Esophagus (tissue), 2 donors: Measurements from ENCODE around the gene LMOD3. TPM values are rescaled to one million over a fixed set of nuclear protein-coding genes. Genes with fewer than 3 reads are reported as not detected.
A peak's percentile ranks its signal among the peaks of the same experiment; 100 is the strongest.

ENCODE experiments used
- H3K27ac ChIP-seq, 2 donors: one replicate each; pipeline ENCODE4 v1.5.1; 2013; ENCODE audit warnings: low read depth in 2 of 2, mild to moderate bottlenecking in 2 of 2, inconsistent platforms in 1 of 2, low read length in 1 of 2, moderate library complexity in 1 of 2
- H3K27me3 ChIP-seq, 2 donors: one replicate each; pipeline ENCODE4 v1.6.1; 2013; ENCODE audit warnings: low read length in 2 of 2, control low read depth in 1 of 2, mild to moderate bottlenecking in 1 of 2; ENCODE audit not compliant: insufficient read depth in 2 of 2, control insufficient read depth in 1 of 2
- H3K36me3 ChIP-seq, 2 donors: one replicate each; pipeline ENCODE4 v1.6.1; 2013; ENCODE audit warnings: low read length in 1 of 2; ENCODE audit not compliant: control insufficient read depth in 2 of 2, insufficient read depth in 2 of 2
- H3K4me1 ChIP-seq, 2 donors: one replicate each; pipeline ENCODE4 v1.6.1; 2013; ENCODE audit warnings: low read length in 1 of 2; ENCODE audit not compliant: control insufficient read depth in 2 of 2, insufficient read depth in 2 of 2
- H3K4me3 ChIP-seq, 2 donors: one replicate each; pipeline ENCODE4 v1.5.1; 2013; ENCODE audit warnings: low read length in 2 of 2, mild to moderate bottlenecking in 2 of 2, low read depth in 1 of 2, moderate library complexity in 1 of 2
- H3K9me3 ChIP-seq, 2 donors: one replicate each; pipeline ENCODE4 v1.6.1; 2013; ENCODE audit warnings: mild to moderate bottlenecking in 2 of 2, low read depth in 1 of 2, low read length in 1 of 2, moderate library complexity in 1 of 2; ENCODE audit not compliant: control insufficient read depth in 2 of 2, insufficient read depth in 1 of 2
- WGBS, 2 donors: extraction: QIAGEN DNeasy Blood & Tissue Kit; methylation state at CpG; one replicate each; pipeline ENCODE4 v1.1.7; 2013; 5-methylcytosine and 5-hydroxymethylcytosine counted together
- polyA plus RNA-seq, 2 donors: library from polyadenylated mRNA; stranded (reverse); fragments of 200-250 nt; gene quantifications; one replicate each; pipeline ENCODE4 v1.2.3, GENCODE V29; 2013
- donor health status: healthy with polysubstance abuse.
- donor health status: Bipolar disorder and iron deficiency.

Gene LMOD3
- polyA plus RNA-seq: under 1 TPM; 0.06 to 0.19 TPM

DNA sequence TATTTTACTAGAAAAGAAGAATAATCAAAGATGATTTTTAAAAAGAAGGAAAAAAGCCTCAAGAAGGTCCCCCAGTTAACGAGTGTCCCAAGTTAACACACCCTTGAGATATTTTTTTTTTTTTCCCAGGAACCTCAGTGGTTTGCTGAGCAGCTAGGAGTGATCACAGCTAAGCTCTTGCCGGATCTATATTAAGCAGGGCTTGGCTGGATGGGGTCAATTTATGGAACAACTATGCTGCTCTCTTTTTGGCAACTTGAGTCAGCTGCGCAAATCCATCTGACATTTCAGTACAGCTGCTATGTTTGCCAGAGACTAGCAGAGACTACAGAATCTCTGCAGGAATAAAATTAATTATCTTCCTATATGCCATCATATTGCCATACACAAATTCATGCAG, at the start of gene LMOD3:
Gene LMOD3, minus strand, starts transcription at position 193 of the 400 bp plus-strand sequence. CDS start 209 bp downstream, outside the sequence.
- no peaks in the 10 kb centered on the region for H3K9me3 ChIP-seq
- no peaks in the 10 kb centered on the region for H3K4me1 ChIP-seq
- peak within 1 kb of the TSS; percentile 10 to 14 for H3K27ac ChIP-seq
- H3K27me3 ChIP-seq: no peaks in the 10 kb centered on the region
- H3K36me3 ChIP-seq: no peaks in the 10 kb centered on the region
- WGBS, 2 donors: 67 to 71% methylated on average over 3 of the region's 3 CpGs
- no peak within 1 kb of the TSS for H3K4me3 ChIP-seq

DNA sequence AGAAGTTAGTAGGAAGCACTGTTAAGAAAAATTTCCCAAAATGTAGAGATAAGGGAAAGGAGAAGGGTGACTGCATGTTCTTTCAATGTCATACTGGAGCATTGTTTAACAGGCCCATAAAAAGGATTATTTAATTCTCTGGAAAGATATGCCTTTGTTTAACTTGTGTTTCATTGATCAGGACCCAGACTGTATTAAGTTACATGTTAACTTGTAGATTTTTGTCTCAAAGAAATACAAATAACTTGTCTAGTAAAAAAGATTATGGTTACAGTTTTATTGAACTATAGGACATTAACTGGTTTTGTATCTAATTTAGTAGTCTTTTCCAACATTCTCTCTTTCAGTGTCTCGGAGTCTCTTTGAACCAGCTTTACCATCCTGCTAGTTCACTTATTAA, 49.7 kb upstream of the LMOD3 start:
- 81 to 96% methylated on average over 1 of the region's 1 CpG for WGBS, 2 donors

DNA sequence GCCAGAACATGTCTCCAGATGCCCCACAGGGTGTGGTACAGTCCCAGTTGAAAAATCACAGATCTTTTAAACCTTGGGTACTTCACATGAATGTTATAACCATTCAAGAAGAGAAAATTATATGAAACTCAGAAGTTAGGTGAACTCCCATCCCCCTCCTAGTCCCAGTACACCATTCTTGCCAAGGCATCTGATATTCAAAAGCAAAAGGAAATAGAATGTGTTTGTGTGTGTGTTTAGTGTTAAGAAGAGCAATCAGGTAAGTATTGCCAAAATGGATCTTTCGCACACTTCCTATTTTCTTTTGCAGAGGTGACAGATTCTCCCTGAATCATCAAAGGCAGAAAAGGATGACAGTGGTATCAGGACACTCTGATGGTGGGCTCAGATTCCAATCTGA, 44.1 kb upstream of the LMOD3 start:
- Histone ChIP-seq H3K36me3 (peaks cover 0 to 2% of the 10 kb centered on the region in 2 donors), H3K4me1 (no peaks in the 10 kb centered on the region), H3K27me3 (no peaks in the 10 kb centered on the region), H3K9me3 (no peaks in the 10 kb centered on the region), H3K4me3 (no peak overlapping the region), H3K27ac (no peak overlapping the region)
- 84 to 86% methylated on average over 1 of the region's 1 CpG for WGBS, 2 donors

More for the DNA sequence above, 49.7 kb upstream of the LMOD3 start:
- Histone ChIP-seq H3K4me1 (no peaks in the 10 kb centered on the region), H3K27me3 (no peaks in the 10 kb centered on the region), H3K4me3 (no peak overlapping the region), H3K9me3 (no peaks in the 10 kb centered on the region), H3K27ac (no peak overlapping the region), H3K36me3 (peaks cover 3 to 6% of the 10 kb centered on the region in 2 donors)

DNA sequence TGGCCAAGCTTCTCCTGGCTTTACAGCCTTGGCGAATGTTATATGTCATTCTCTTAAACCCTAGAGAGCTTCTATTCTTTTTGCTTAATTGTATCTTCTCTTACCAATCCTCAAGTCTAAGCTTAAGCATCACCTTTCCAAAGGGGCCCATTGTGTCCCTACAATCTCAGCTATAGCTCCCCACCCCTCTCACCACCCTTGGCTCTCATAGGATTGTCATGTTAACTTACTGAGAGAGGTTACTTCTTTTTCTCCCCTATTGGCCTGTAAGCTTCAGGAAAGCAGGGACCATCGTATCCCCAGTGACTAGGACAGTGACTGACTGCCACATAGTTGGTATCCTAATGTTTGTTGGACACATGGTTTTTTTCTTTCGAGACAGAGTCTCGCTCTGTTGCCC, 43.3 kb upstream of the LMOD3 start:
- Histone ChIP-seq H3K4me1 (no peaks in the 10 kb centered on the region), H3K36me3 (peaks cover 0 to 2% of the 10 kb centered on the region in 2 donors), H3K27me3 (no peaks in the 10 kb centered on the region), H3K27ac (no peak overlapping the region), H3K9me3 (no peaks in the 10 kb centered on the region), H3K4me3 (no peak overlapping the region)
- 96% methylated on average over 4 of the region's 4 CpGs for WGBS, 2 donors

DNA sequence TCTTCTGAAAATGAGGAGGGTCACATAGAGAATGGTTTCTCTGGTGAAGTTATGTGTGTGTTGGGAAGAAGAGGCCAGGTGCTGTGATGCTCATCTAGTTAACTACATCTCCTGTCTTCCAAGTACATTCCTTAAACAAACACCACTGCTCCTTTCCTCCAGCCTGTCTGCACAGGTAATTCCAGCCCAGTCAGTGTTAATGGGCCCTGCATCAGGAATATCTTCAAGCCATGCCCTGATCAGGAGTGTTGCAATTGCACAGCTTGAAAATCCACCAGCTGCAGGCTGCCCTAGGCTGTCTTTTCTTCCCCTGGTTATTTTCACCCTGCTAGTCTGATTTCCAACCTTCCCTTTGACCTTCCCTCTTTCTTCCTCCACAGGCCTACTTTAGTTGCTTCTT, 41.9 kb upstream of the LMOD3 start:
- Histone ChIP-seq H3K9me3 (no peaks in the 10 kb centered on the region), H3K4me1 (no peaks in the 10 kb centered on the region), H3K27me3 (no peaks in the 10 kb centered on the region)

DNA sequence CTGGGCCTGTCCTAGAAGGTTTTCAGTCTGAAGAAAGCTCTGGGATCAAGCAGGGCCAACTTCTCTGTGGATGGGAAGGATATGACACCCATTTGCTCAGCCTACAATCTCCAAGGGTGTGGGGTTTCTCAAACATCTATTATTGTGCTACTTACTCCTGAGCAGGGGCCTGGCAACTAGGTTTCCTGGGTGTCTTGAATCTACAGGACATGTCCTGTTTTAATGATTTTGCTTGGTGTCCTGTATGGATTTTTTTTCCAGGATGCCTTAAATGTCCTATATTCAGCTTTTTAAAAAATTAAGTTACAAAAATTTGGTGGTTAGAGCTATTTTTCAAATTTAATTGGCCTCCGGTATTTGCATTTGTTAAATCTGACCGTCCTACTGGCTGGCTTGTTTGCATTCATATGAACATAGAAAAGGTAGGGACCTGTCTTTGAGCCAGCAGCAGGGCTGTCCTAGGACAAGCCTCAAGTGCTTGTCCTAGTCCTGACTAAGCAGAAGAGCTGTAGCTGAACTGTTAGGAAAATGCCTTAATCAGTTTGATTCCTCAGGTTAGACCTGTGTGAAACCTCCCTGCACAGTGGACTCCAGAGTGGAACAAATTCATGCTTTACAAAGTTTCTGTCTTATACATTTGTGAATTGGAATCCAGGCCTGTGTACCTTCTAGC, 40.0 kb upstream of the LMOD3 start:
- Histone ChIP-seq H3K4me3 (no peak overlapping the region), H3K27me3 (no peaks in the 10 kb centered on the region)
- 83 to 92% methylated on average over 2 of the region's 2 CpGs for whole genome bisulfite sequencing, 2 donors

More for the DNA sequence above, 41.9 kb upstream of the LMOD3 start:
- Histone ChIP-seq H3K4me3 (no peak overlapping the region), H3K36me3 (peaks cover 0 to 1% of the 10 kb centered on the region in 2 donors), H3K27ac (no peak overlapping the region)

DNA sequence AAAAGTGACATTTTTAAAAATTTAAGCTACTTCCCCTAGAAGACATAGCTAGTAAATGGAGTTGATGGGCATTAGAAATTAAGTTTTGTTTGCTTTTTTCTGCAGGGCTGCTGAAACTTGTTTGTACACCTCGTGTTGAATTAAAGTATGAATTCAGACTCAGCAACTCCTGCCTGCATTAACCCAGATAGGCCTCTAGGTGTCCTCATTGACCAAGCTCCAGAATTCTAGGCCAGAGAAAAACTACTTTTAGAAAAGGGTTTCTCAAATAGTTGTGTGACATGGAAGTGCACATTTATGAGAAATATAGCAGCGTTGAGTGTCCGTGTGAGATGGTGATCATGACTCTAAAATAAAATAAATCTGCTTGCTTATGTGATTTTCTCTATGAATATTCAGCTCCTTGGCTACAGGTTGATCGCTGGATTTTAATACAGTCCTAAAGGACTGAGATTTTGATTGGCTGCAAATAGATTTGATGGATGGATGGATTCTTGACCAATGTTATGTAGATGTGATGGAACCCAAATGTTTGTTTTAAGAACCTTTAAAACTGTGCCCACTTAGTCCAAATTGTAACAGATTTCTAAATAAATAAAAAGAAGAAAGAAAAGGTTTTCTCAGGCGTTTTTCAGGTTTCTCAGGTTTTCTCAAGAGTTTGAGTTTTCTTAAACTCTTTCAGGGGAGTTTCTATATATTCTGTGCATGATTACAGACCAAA, 39.4 kb upstream of the LMOD3 start:
- H3K27me3 ChIP-seq: no peaks in the 10 kb centered on the region
- H3K4me3 ChIP-seq: no peak overlapping the region
- no peaks in the 10 kb centered on the region for H3K9me3 ChIP-seq
- H3K36me3 ChIP-seq: no peaks in the 10 kb centered on the region
- H3K4me1 ChIP-seq: no peaks in the 10 kb centered on the region
- H3K27ac ChIP-seq: no peak overlapping the region
- WGBS, 2 donors: 35 to 38% methylated on average over 5 of the region's 5 CpGs

More for the DNA sequence above, 40.0 kb upstream of the LMOD3 start:
- H3K4me1 ChIP-seq: no peaks in the 10 kb centered on the region
- no peak overlapping the region for H3K27ac ChIP-seq
- no peaks in the 10 kb centered on the region for H3K9me3 ChIP-seq
- no peaks in the 10 kb centered on the region for H3K36me3 ChIP-seq

DNA sequence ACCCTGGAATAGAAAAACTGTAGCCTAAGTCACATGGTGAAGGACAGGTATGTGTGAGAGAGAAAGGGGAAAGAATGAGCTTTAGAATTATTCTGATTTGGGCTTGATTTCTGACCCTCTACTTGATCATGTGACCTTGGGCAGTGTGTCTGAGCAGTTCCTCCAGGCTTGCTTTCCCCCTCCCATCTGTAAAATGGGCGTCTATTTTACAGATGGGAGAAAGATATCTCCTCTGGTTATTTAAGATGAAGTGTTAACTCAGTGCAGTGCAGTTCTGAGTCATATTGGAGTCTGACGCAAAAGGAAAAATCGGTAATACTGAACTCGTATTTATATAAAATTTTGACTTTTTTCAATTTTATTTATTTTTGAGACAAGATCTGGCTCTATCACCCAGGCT, 38.1 kb upstream of the LMOD3 start:
- H3K36me3 ChIP-seq: no peaks in the 10 kb centered on the region
- H3K27ac ChIP-seq: no peak overlapping the region
- H3K9me3 ChIP-seq: no peaks in the 10 kb centered on the region
- 80 to 82% methylated on average over 4 of the region's 4 CpGs for WGBS, 2 donors
- H3K4me3 ChIP-seq: no peak overlapping the region
- H3K27me3 ChIP-seq: no peaks in the 10 kb centered on the region
- no peaks in the 10 kb centered on the region for H3K4me1 ChIP-seq

DNA sequence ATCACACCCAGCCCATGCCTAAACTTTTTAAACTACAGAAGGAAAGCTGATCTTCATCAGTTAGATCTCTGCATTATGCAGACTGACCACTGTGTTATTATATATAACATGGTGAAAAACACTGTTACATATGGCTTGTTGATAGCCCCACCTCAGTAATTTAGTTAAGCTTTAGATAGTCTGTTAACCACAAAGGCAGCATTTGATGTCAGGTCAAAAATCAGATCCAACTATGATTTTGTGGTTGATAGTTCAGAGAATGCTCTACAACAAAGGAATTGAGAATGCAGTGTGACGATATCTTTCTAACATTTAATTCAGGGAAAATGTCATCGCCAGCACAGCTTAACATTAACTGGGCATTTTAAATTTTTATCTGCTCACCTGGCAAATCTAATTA, 37.7 kb upstream of the LMOD3 start:
- Histone ChIP-seq H3K36me3 (no peaks in the 10 kb centered on the region), H3K27me3 (no peaks in the 10 kb centered on the region), H3K4me1 (no peaks in the 10 kb centered on the region), H3K27ac (no peak overlapping the region), H3K9me3 (no peaks in the 10 kb centered on the region), H3K4me3 (no peak overlapping the region)
- WGBS, 2 donors: 85 to 91% methylated on average over 2 of the region's 2 CpGs

DNA sequence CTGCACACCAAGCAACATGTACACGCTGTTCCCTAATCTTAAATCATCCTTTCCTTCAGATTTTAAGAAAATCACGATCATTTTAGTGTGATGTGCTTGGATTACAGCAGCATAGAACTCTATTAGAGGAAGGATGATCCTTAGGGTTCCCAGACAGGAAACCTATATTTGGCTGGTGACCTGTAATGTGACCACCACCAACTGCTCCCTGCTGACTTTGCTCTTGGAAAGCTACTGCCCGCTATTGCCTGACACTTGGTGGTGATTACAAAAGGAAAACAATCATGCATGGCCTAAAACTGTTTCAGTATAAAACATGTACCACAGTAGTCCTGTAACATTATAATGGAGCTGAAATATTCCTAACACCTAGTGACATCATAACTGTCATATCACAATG, 27.2 kb upstream of the LMOD3 start:
- H3K9me3 ChIP-seq: no peaks in the 10 kb centered on the region
- H3K4me3 ChIP-seq: no peak overlapping the region
- WGBS, 2 donors: 91 to 94% methylated on average over 3 of the region's 3 CpGs
- H3K27me3 ChIP-seq: no peaks in the 10 kb centered on the region
- H3K27ac ChIP-seq: no peak overlapping the region
- H3K4me1 ChIP-seq: no peaks in the 10 kb centered on the region
- no peaks in the 10 kb centered on the region for H3K36me3 ChIP-seq
